OCI-LY1 (cell line): Measurements from ENCODE around the gene MAVS.

Experiments
- H2AFZ ChIP-seq: fragments of 200-600 bp; sonication (generic), shearing (Covaris generic); 2 replicates; pipeline ENCODE4 v1.6.0; 2014; ENCODE audit warnings: antibody characterized with exemption, mild to moderate bottlenecking, low read length
- H3F3A ChIP-seq: fragments of 200-600 bp; sonication (generic), shearing (Covaris generic); 2 replicates; pipeline ENCODE4 v1.6.0; 2014; ENCODE audit warnings: mild to moderate bottlenecking, antibody characterized with exemption, low read length, moderate library complexity; ENCODE audit not compliant: insufficient read depth
- H3K27ac ChIP-seq: fragments of 200-600 bp; sonication (generic); 2 replicates; pipeline ENCODE4 v1.5.1; 2014; ENCODE audit warnings: low read length, mixed run types, mild to moderate bottlenecking, low read depth; ENCODE audit not compliant: poor library complexity, severe bottlenecking
- H3K27me3 ChIP-seq: fragments of 200-600 bp; sonication (generic); 2 replicates; pipeline ENCODE4 v1.6.0; 2014; ENCODE audit warnings: antibody characterized with exemption, mild to moderate bottlenecking, low read length, moderate library complexity; ENCODE audit not compliant: insufficient read depth
- H3K36me3 ChIP-seq: fragments of 200-600 bp; sonication (generic); 2 replicates; pipeline ENCODE4 v1.6.1; 2014; ENCODE audit warnings: mild to moderate bottlenecking, antibody characterized with exemption, low read length, moderate library complexity, mixed read lengths; ENCODE audit not compliant: insufficient read depth
- H3K4me1 ChIP-seq: fragments of 200-600 bp; sonication (generic); 2 replicates; pipeline ENCODE4 v1.5.1; 2014; ENCODE audit warnings: mild to moderate bottlenecking, low read length, moderate library complexity; ENCODE audit not compliant: insufficient read depth, severe bottlenecking
- H3K4me2 ChIP-seq: fragments of 200-600 bp; sonication (generic), shearing (Covaris generic); 2 replicates; pipeline ENCODE4 v1.6.1; 2014; ENCODE audit warnings: low read length
- H3K4me3 ChIP-seq: fragments of 200-600 bp; sonication (generic); 2 replicates; pipeline ENCODE4 v1.5.1; 2014; ENCODE audit warnings: low read length, low read depth, mild to moderate bottlenecking, mixed read lengths; ENCODE audit not compliant: poor library complexity, severe bottlenecking
- H3K79me2 ChIP-seq: fragments of 200-600 bp; shearing (Covaris generic); 2 replicates; pipeline ENCODE4 v1.6.1; 2016; ENCODE audit warnings: mixed run types, low read length, mixed read lengths; ENCODE audit not compliant: insufficient read depth
- H3K9ac ChIP-seq: fragments of 200-600 bp; sonication (generic), shearing (Covaris generic); 2 replicates; pipeline ENCODE4 v1.6.1; 2014; ENCODE audit warnings: mild to moderate bottlenecking, low read length, mixed read lengths
- H3K9me2 ChIP-seq: fragments of 200-600 bp; sonication (generic), shearing (Covaris generic); 2 replicates; pipeline ENCODE4 v1.6.1; 2014; ENCODE audit warnings: low read depth, mild to moderate bottlenecking, low read length, mixed read lengths
- H3K9me3 ChIP-seq: fragments of 200-600 bp; shearing (Covaris generic); 2 replicates; pipeline ENCODE4 v1.6.1; 2014; ENCODE audit warnings: low read length, mixed read lengths
- H4K20me1 ChIP-seq: fragments of 200-600 bp; sonication (generic), shearing (Covaris generic); 2 replicates; pipeline ENCODE4 v1.6.0; 2016; ENCODE audit warnings: mild to moderate bottlenecking, low read length; ENCODE audit not compliant: insufficient read depth
- CTCF ChIP-seq: fragments of 200-600 bp; sonication (generic), shearing (Covaris generic); IDR thresholded peaks from 2 replicates; pipeline ENCODE4 v1.5.1; 2017; ENCODE audit warnings: mild to moderate bottlenecking, antibody characterized with exemption, low read length, moderate library complexity, mixed read lengths
- EZH2 ChIP-seq: fragments of 200-600 bp; sonication (generic), shearing (Covaris generic); IDR thresholded peaks from 2 replicates; pipeline ENCODE4 v1.8.0; 2017; ENCODE audit warnings: borderline replicate concordance, mixed run types, mild to moderate bottlenecking, antibody characterized with exemption, low read length, moderate library complexity, mixed read lengths

MAVS gene

GRCh38 chr20:3863317-3863716, 16.7 kb downstream of the MAVS start:
- TF ChIP-seq EZH2: no peak
- no peak for TF ChIP-seq CTCF
- Histone ChIP-seq H4K20me1 (no peaks in the 10 kb centered on the region), H3K27ac (no peak overlapping the region), H3K36me3 (peaks cover 78% of the 10 kb centered on the region), H3K4me3 (no peak overlapping the region), H2AFZ (no peak overlapping the region), H3K9me2 (no peaks in the 10 kb centered on the region), H3K9ac (no peak overlapping the region), H3F3A (no peaks in the 10 kb centered on the region), H3K9me3 (peaks cover 3% of the 10 kb centered on the region; the same call in 1 of the 2 replicates), H3K79me2 (no peaks in the 10 kb centered on the region), H3K27me3 (no peaks in the 10 kb centered on the region), H3K4me1 (no peaks in the 10 kb centered on the region), H3K4me2 (no peak overlapping the region)

- Histone ChIP-seq H4K20me1 (no peaks in the 10 kb centered on the region), H2AFZ (no peak overlapping the region), H3K27ac (no peak overlapping the region), H3K36me3 (peaks cover 74% of the 10 kb centered on the region), H3K4me2 (no peak overlapping the region), H3K9me3 (peaks cover 3% of the 10 kb centered on the region; the same call in 1 of the 2 replicates), H3K9me2 (no peaks in the 10 kb centered on the region), H3K4me3 (no peak overlapping the region), H3K79me2 (no peaks in the 10 kb centered on the region), H3K9ac (no peak overlapping the region), H3K4me1 (no peaks in the 10 kb centered on the region), H3F3A (no peaks in the 10 kb centered on the region), H3K27me3 (no peaks in the 10 kb centered on the region)
- TF ChIP-seq EZH2 (no peak), CTCF (no peak)
These were observed 17.9 kb downstream of the MAVS start for GRCh38 chr20:3864518-3864917.

GRCh38 chr20:3865152-3865886, 18.7 kb downstream of the MAVS start:
- Histone ChIP-seq H3K4me2 (no peak overlapping the region), H3K27me3 (no peaks in the 10 kb centered on the region), H2AFZ (no peak overlapping the region), H3K79me2 (no peaks in the 10 kb centered on the region), H3K9me3 (peaks cover 3% of the 10 kb centered on the region; the same call in 1 of the 2 replicates), H3K27ac (no peak overlapping the region), H4K20me1 (no peaks in the 10 kb centered on the region), H3K9me2 (no peaks in the 10 kb centered on the region), H3F3A (no peaks in the 10 kb centered on the region), H3K36me3 (peaks cover 71% of the 10 kb centered on the region), H3K4me1 (no peaks in the 10 kb centered on the region), H3K9ac (no peak overlapping the region), H3K4me3 (no peak overlapping the region)
- TF ChIP-seq EZH2 (no peak), CTCF (no peak)
